Caco-2 (cell line): ENCODE results near the gene CAPN15. TPM values are rescaled to one million over a fixed set of nuclear protein-coding genes. Genes with fewer than 3 reads are reported as not detected.

ENCODE experiments used
- BruUV-seq: library from RNA; stranded (reverse); fragments of 400-500 nt; replicated peaks from 2 replicates; lab custom pipeline; 2021; lab: Mats Ljungman, UMichigan
- CTCF ChIA-PET: fragments of 300-600 bp; sonication (Branson Sonifier 250); formaldehyde crosslinking; loops from one replicate; lab custom pipeline; 2022; ENCODE audit warnings: antibody characterized with exemption; lab: Charles Lee
- POLR2A ChIA-PET: fragments of 300-600 bp; sonication (Branson Sonifier 250); formaldehyde crosslinking; loops from one replicate; lab custom pipeline; 2022; ENCODE audit warnings: antibody characterized with exemption; lab: Charles Lee
- DNase-seq, 2 experiments: peaks; one replicate each; pipeline versions ENCODE4 v3.0.0 to v3.0.0-alpha.2; 2020 to 2022
- H3K27me3 ChIP-seq: replicated peaks from 2 replicates; pipeline ENCODE4 v1.6.0; 2011; ENCODE audit warnings: low read length; ENCODE audit not compliant: control insufficient read depth, insufficient read depth
- H3K36me3 ChIP-seq: 2 replicates; pipeline ENCODE4 v1.5.1; 2011; ENCODE audit warnings: low read length; ENCODE audit not compliant: control insufficient read depth, insufficient read depth
- H3K4me1 ChIP-seq: fragments of 250-450 bp; sonication (Bioruptor Pico); 2 replicates; pipeline ENCODE4 v1.5.1; 2020; ENCODE audit warnings: mild to moderate bottlenecking
- H3K4me3 ChIP-seq: 2 replicates; pipeline ENCODE4 v1.5.1; 2011; ENCODE audit warnings: low read depth, mild to moderate bottlenecking, control low read depth, low read length
- H3K9me3 ChIP-seq: fragments of 250-450 bp; sonication (Bioruptor Pico); 2 replicates; pipeline ENCODE4 v1.5.1; 2020; ENCODE audit warnings: mild to moderate bottlenecking, moderate library complexity
- H3K27ac Mint-ChIP-seq: one replicate; pipeline ENCODE4 v1.8.0; 2022; ENCODE audit warnings: mixed read lengths; ENCODE audit not compliant: unreplicated experiment
- H3K27me3 Mint-ChIP-seq: one replicate; pipeline ENCODE4 v1.8.0; 2022; ENCODE audit warnings: mixed read lengths; ENCODE audit not compliant: insufficient read depth, unreplicated experiment
- H3K36me3 Mint-ChIP-seq: one replicate; pipeline ENCODE4 v1.8.0; 2022; ENCODE audit warnings: mild to moderate bottlenecking, mixed read lengths; ENCODE audit not compliant: insufficient read depth, unreplicated experiment
- H3K4me1 Mint-ChIP-seq: one replicate; pipeline ENCODE4 v1.8.0; 2022; ENCODE audit warnings: low read depth, mixed read lengths; ENCODE audit not compliant: unreplicated experiment
- H3K4me3 Mint-ChIP-seq: one replicate; pipeline ENCODE4 v1.8.0; 2022; ENCODE audit warnings: mild to moderate bottlenecking, moderate library complexity, mixed read lengths; ENCODE audit not compliant: unreplicated experiment
- H3K9me3 Mint-ChIP-seq: one replicate; pipeline ENCODE4 v1.8.0; 2022; ENCODE audit warnings: mixed read lengths; ENCODE audit not compliant: unreplicated experiment
- intact Hi-C: fragments of 100-400 bp; cut with micrococcal nuclease; formaldehyde crosslinking; loops from one replicate; pipeline ENCODE4 v1.10.0; 2022; ENCODE audit not compliant: unreplicated experiment
- total RNA-seq: library from RNA; stranded (reverse); gene quantifications from 2 replicates; pipeline ENCODE4 v1.2.3, GENCODE V29; 2022
- TF ChIP-seq, protein P1 (sequence below), 2 experiments: fragments of 200-600 bp in 1 of 2; IDR thresholded peaks; 1 replicate in 1 of 2; 2 replicates in 1 of 2; pipeline versions ENCODE4 v1.5.1 to v1.8.0; 2011 to 2022; ENCODE audit warnings: antibody characterized with exemption in 1 of 2, control low read depth in 1 of 2, inconsistent platforms in 1 of 2, low read depth in 1 of 2, low read length in 1 of 2, mild to moderate bottlenecking in 1 of 2, moderate library complexity in 1 of 2; ENCODE audit not compliant: insufficient read depth in 1 of 2, severe bottlenecking in 1 of 2, unreplicated experiment in 1 of 2

The CAPN15 gene
- total RNA-seq, 1 experiment from 2014 or later = 85.3 TPM

DNA sequence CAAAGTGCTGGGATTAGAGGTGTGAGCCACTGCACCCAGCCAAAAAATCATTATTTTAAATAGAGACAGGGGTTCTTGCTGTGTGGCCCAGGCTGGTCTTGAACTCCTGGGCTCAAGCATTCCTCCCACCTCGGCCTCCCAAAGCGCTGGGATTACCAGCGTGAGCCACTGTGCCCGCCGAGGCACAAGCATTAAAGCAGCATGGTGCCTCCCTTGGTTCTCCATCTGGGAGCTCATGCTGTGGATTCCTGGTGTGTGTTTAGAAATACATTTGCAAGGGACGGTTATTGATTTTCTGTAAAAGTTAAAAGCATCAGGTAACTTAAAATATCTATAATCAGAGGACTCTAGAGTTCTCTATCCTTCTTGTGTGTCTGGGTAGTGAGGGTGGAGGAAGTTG lies 14.7 kb upstream of the CAPN15 start:
- Mint-ChIP-seq H3K36me3 (peaks cover 5% of the 10 kb centered on the region), H3K9me3 (no peaks in the 10 kb centered on the region), H3K4me3 (no peak overlapping the region), H3K27ac (no peak overlapping the region), H3K4me1 (no peaks in the 10 kb centered on the region), H3K27me3 (no peaks in the 10 kb centered on the region)
- Histone ChIP-seq H3K9me3 (no peaks in the 10 kb centered on the region), H3K4me1 (no peaks in the 10 kb centered on the region), H3K27me3 (no peaks in the 10 kb centered on the region), H3K36me3 (peaks cover 4% of the 10 kb centered on the region), H3K4me3 (no peak overlapping the region)
- POLR2A ChIA-PET = no interaction called here
- DNase-seq = no peak
- TF ChIP-seq, protein P1, sequence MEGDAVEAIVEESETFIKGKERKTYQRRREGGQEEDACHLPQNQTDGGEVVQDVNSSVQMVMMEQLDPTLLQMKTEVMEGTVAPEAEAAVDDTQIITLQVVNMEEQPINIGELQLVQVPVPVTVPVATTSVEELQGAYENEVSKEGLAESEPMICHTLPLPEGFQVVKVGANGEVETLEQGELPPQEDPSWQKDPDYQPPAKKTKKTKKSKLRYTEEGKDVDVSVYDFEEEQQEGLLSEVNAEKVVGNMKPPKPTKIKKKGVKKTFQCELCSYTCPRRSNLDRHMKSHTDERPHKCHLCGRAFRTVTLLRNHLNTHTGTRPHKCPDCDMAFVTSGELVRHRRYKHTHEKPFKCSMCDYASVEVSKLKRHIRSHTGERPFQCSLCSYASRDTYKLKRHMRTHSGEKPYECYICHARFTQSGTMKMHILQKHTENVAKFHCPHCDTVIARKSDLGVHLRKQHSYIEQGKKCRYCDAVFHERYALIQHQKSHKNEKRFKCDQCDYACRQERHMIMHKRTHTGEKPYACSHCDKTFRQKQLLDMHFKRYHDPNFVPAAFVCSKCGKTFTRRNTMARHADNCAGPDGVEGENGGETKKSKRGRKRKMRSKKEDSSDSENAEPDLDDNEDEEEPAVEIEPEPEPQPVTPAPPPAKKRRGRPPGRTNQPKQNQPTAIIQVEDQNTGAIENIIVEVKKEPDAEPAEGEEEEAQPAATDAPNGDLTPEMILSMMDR (IDR thresholded peaks at IDR 0.05; ENCODE audit: insufficient read depth in 1 of 2, low read depth in 1 of 2, low read length in 1 of 2, severe bottlenecking in 1 of 2, unreplicated experiment in 1 of 2) = no peak
- CTCF ChIA-PET = no interaction called here
- BruUV-seq = no TSS peak
- intact Hi-C loops = no loop called here

- no peak for DNase-seq
- BruUV-seq = no TSS peak
- intact Hi-C loops = no loop called here
- Mint-ChIP-seq H3K4me3 (no peak overlapping the region), H3K9me3 (no peaks in the 10 kb centered on the region), H3K27ac (no peak overlapping the region), H3K27me3 (no peaks in the 10 kb centered on the region), H3K4me1 (no peaks in the 10 kb centered on the region), H3K36me3 (peaks cover 8% of the 10 kb centered on the region)
- Histone ChIP-seq H3K4me3 (no peak overlapping the region), H3K9me3 (no peaks in the 10 kb centered on the region), H3K4me1 (no peaks in the 10 kb centered on the region), H3K36me3 (peaks cover 4% of the 10 kb centered on the region), H3K27me3 (no peaks in the 10 kb centered on the region)
- TF ChIP-seq, protein P1 (IDR thresholded peaks at IDR 0.05; ENCODE audit: insufficient read depth in 1 of 2, low read depth in 1 of 2, low read length in 1 of 2, severe bottlenecking in 1 of 2, unreplicated experiment in 1 of 2) = no peak
- ChIA-PET POLR2A (no interaction called here), CTCF (no interaction called here)
These were observed 13.6 kb upstream of the CAPN15 start for GRCh38 chr16:513950-514349.

DNA sequence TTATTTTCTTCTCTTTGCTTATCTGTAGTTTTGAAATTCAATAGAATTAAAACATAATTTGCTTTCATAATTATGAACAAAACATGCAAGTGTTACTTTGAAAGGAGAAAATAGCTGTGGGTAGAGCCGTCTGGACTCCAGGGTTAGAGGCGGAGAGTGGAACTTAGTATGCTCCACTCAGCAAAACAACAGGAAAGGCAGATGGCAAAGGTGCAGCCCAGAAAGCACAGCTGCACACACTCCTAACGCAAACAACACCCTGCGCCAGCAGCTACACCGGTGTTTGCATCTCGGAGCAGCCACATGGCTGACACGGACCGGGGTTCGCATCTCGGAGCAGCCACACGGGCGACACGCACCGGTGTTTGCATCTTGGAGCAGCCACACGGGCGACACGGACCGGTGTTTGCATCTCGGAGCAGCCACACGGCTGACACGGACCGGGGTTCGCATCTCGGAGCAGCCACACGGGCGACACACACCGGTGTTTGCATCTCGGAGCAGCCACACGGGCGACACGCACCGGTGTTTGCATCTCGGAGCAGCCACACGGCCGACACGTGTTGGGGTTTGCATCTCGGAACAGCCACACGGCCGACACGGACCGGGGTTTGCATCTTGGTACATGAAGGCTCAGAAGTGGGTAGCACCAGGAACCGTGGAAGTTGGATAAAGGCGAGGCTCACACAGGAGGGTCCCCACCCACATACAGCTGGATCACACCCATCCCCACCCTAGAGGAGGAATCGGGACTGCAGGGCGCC lies 12.2 kb upstream of the CAPN15 start:
- intact Hi-C loops = no loop called here
- peaks cover 10% of the 10 kb centered on the region for H3K36me3 Mint-ChIP-seq
- Histone ChIP-seq H3K9me3 (no peaks in the 10 kb centered on the region), H3K4me1 (no peaks in the 10 kb centered on the region), H3K4me3 (no peak overlapping the region), H3K36me3 (peaks cover 3% of the 10 kb centered on the region), H3K27me3 (no peaks in the 10 kb centered on the region)
- ChIA-PET CTCF (no interaction called here), POLR2A (no interaction called here)
- H3K27me3 Mint-ChIP-seq = no peaks in the 10 kb centered on the region
- DNase-seq = no peak
- H3K27ac Mint-ChIP-seq = no peak overlapping the region
- H3K9me3 Mint-ChIP-seq = no peaks in the 10 kb centered on the region
- no TSS peak for BruUV-seq
- H3K4me1 Mint-ChIP-seq = no peaks in the 10 kb centered on the region
- TF ChIP-seq, protein P1 (IDR thresholded peaks at IDR 0.05; ENCODE audit: insufficient read depth in 1 of 2, low read depth in 1 of 2, low read length in 1 of 2, severe bottlenecking in 1 of 2, unreplicated experiment in 1 of 2) = no peak
- H3K4me3 Mint-ChIP-seq = no peak overlapping the region
